Measurements from ENCODE around the gene CABCOCO1. TPM values are rescaled to one million over a fixed set of nuclear protein-coding genes. Genes with fewer than 3 reads are reported as not detected.

CABCOCO1 gene
- polyA plus RNA-seq, 1 of the 3 experiments (the other 2 are of a cell fraction), result 0.71 TPM

GRCh38 chr10:61779950-61780659 lies 117.4 kb downstream of the CABCOCO1 start:
- ChIA-PET POLR2A (no interaction called here), CTCF (interaction anchor here (1.2 kb wide), 1 partner anchor 13 kb away, joined by 3 read pairs; no protein-coding TSS in a partner anchor)
- H2AFZ ChIP-seq (ENCODE audit: low read depth), result no peak overlapping the region
- H3K4me1 ChIP-seq (ENCODE audit: control insufficient read depth in 1 of 2, insufficient read depth in 2 of 2, low read depth in 1 of 2, low read length in 1 of 2), result peaks cover 9 to 10% of the 10 kb centered on the region in 2 experiments; a peak in 3 of 4 replicates
- peak overlapping the region in 1 of 2 experiments; percentile 50; a peak in 2 of 4 replicates for H3K27ac ChIP-seq (ENCODE audit: low read depth in 2 of 2, low read length in 1 of 2)
- H3K36me3 ChIP-seq (replicated peaks in 1 of 2; ENCODE audit: control insufficient read depth in 1 of 2, insufficient read depth in 2 of 2, low read length in 1 of 2), result no peaks in the 10 kb centered on the region
- peaks cover 5% of the 10 kb centered on the region for H3F3A ChIP-seq (replicated peaks; ENCODE audit: insufficient read depth)
- H4K20me1 ChIP-seq (ENCODE audit: insufficient read depth), result no peaks in the 10 kb centered on the region
- TF ChIP-seq FOSL2 (IDR thresholded peaks at IDR 0.05; ENCODE audit: borderline replicate concordance, low read depth), result peak; percentile 33; the same call in 1 of the 2 replicates
- peak; percentile 45 for TF ChIP-seq PBX3 (IDR thresholded peaks at IDR 0.05)
- no peak for TF ChIP-seq CHD2 (IDR thresholded peaks at IDR 0.05; ENCODE audit: low read length, partially characterized antibody)
- WGBS (ENCODE audit: low lambda C conversion rate), result 80% methylated on average over 9 of the region's 9 CpGs
- DNase-seq, result no peak
- H3K4me2 ChIP-seq, result no peak overlapping the region
- H3K9me2 ChIP-seq, result no peaks in the 10 kb centered on the region
- no peak overlapping the region for H3K9ac ChIP-seq
- H3K4me3 ChIP-seq (ENCODE audit: low read depth in 2 of 2, low read length in 1 of 2), result no peak overlapping the region
- H3K79me2 ChIP-seq (ENCODE audit: insufficient read depth), result no peaks in the 10 kb centered on the region
- H3K9me3 ChIP-seq, result no peaks in the 10 kb centered on the region
- no peaks in the 10 kb centered on the region for H3K27me3 ChIP-seq (ENCODE audit: insufficient read depth)

- no peak overlapping the region for H3K9ac ChIP-seq
- H3K4me3 ChIP-seq (ENCODE audit: low read depth in 2 of 2, low read length in 1 of 2), result no peak overlapping the region
- H3K27ac ChIP-seq (ENCODE audit: low read depth in 2 of 2, low read length in 1 of 2), result peak overlapping the region in 1 of 2 experiments; percentile 44; a peak in 1 of 4 replicates
- no peaks in the 10 kb centered on the region for H4K20me1 ChIP-seq (ENCODE audit: insufficient read depth)
- no peaks in the 10 kb centered on the region for H3K9me3 ChIP-seq
- DNase-seq, result no peak
- CTCF ChIA-PET, result interaction anchor here (1.2 kb wide), 1 partner anchor 14 kb away, joined by 3 read pairs; no protein-coding TSS in a partner anchor
- no peak for TF ChIP-seq JUND (IDR thresholded peaks at IDR 0.05)
- no peak for TF ChIP-seq SMC3 (IDR thresholded peaks at IDR 0.05; ENCODE audit: low read depth, low read length)
- TF ChIP-seq TEAD4 (IDR thresholded peaks at IDR 0.05; ENCODE audit: borderline replicate concordance, insufficient read depth), result no peak
- TF ChIP-seq ELF1 (IDR thresholded peaks at IDR 0.05), result no peak
- H3K4me1 ChIP-seq (ENCODE audit: control insufficient read depth in 1 of 2, insufficient read depth in 2 of 2, low read depth in 1 of 2, low read length in 1 of 2), result peaks cover 9 to 10% of the 10 kb centered on the region in 2 experiments; a peak in 3 of 4 replicates
- H3K4me2 ChIP-seq, result no peak overlapping the region
- POLR2A ChIA-PET, result no interaction called here
- H2AFZ ChIP-seq (ENCODE audit: low read depth), result no peak overlapping the region
- H3K27me3 ChIP-seq (ENCODE audit: insufficient read depth), result no peaks in the 10 kb centered on the region
- H3K9me2 ChIP-seq, result no peaks in the 10 kb centered on the region
- H3K36me3 ChIP-seq (replicated peaks in 1 of 2; ENCODE audit: control insufficient read depth in 1 of 2, insufficient read depth in 2 of 2, low read length in 1 of 2), result no peaks in the 10 kb centered on the region
- H3F3A ChIP-seq (replicated peaks; ENCODE audit: insufficient read depth), result peaks cover 5% of the 10 kb centered on the region
- no peaks in the 10 kb centered on the region for H3K79me2 ChIP-seq (ENCODE audit: insufficient read depth)
Observed at GRCh38 chr10:61780732-61781131, 118.0 kb downstream of the CABCOCO1 start.

GRCh38 chr10:61781969-61782403 lies 119.3 kb downstream of the CABCOCO1 start:
- POLR2A ChIA-PET, result no interaction called here
- H3K27me3 ChIP-seq (ENCODE audit: insufficient read depth), result no peaks in the 10 kb centered on the region
- peaks cover 4 to 16% of the 10 kb centered on the region in 2 experiments for H3K4me1 ChIP-seq (ENCODE audit: control insufficient read depth in 1 of 2, insufficient read depth in 2 of 2, low read depth in 1 of 2, low read length in 1 of 2)
- no peak for DNase-seq
- H3K9me2 ChIP-seq, result no peaks in the 10 kb centered on the region
- TF ChIP-seq RFX5 (IDR thresholded peaks at IDR 0.05; ENCODE audit: low read length) (no peak), YY1 (IDR thresholded peaks at IDR 0.05; ENCODE audit: low read depth) (no peak), MAX (IDR thresholded peaks at IDR 0.05; ENCODE audit: low read depth) (no peak), GABPA (IDR thresholded peaks at IDR 0.05; ENCODE audit: low read depth) (no peak)
- no peaks in the 10 kb centered on the region for H3K79me2 ChIP-seq (ENCODE audit: insufficient read depth)
- H3K4me3 ChIP-seq (ENCODE audit: low read depth in 2 of 2, low read length in 1 of 2), result no peak overlapping the region
- CTCF ChIA-PET, result no interaction called here
- peaks cover 13% of the 10 kb centered on the region for H3F3A ChIP-seq (replicated peaks; ENCODE audit: insufficient read depth)
- H3K9ac ChIP-seq, result no peak overlapping the region
- no peaks in the 10 kb centered on the region for H3K9me3 ChIP-seq
- H2AFZ ChIP-seq (ENCODE audit: low read depth), result no peak overlapping the region
- H3K4me2 ChIP-seq, result no peak overlapping the region
- H4K20me1 ChIP-seq (ENCODE audit: insufficient read depth), result no peaks in the 10 kb centered on the region
- no peak overlapping the region for H3K27ac ChIP-seq (ENCODE audit: low read depth in 2 of 2, low read length in 1 of 2)
- H3K36me3 ChIP-seq (replicated peaks in 1 of 2; ENCODE audit: control insufficient read depth in 1 of 2, insufficient read depth in 2 of 2, low read length in 1 of 2), result no peaks in the 10 kb centered on the region
